ENCODE results near the gene ATP8A2.

The ATP8A2 gene

GRCh38 chr13:25616674-25617073 lies 244.9 kb downstream of the ATP8A2 start:
- no peak for DNase-seq (ENCODE audit: low read depth in 4 of 4, low spot score in 1 of 4)

GRCh38 chr13:25619897-25620296 lies 248.1 kb downstream of the ATP8A2 start:
- DNase-seq (ENCODE audit: low read depth in 4 of 4, low spot score in 1 of 4) = no peak

DNA sequence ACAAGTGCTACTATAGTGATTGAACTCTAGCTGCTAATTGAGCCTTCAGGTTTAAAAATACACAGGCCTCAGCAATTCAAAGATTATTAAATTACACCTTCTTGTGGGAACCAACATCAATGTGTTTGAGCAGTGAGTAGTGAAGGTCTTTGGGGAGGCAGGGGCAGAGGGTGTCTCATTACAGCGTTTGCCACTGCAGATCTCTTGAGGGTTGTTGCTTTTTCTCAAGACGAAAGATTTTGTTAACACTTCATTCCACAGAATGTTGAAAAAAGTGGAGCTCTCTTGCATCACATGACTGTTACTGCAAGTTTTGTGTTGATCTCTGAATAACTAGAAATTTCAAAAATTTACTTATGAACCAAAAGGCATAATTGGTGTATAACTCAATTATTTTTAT lies 253.6 kb downstream of the ATP8A2 start:
- no peak for DNase-seq (ENCODE audit: low read depth in 4 of 4, low spot score in 1 of 4)

GRCh38 chr13:25630329-25630900 lies 258.6 kb downstream of the ATP8A2 start:
- DNase-seq (ENCODE audit: low read depth in 4 of 4, low spot score in 1 of 4) = no peak

DNA sequence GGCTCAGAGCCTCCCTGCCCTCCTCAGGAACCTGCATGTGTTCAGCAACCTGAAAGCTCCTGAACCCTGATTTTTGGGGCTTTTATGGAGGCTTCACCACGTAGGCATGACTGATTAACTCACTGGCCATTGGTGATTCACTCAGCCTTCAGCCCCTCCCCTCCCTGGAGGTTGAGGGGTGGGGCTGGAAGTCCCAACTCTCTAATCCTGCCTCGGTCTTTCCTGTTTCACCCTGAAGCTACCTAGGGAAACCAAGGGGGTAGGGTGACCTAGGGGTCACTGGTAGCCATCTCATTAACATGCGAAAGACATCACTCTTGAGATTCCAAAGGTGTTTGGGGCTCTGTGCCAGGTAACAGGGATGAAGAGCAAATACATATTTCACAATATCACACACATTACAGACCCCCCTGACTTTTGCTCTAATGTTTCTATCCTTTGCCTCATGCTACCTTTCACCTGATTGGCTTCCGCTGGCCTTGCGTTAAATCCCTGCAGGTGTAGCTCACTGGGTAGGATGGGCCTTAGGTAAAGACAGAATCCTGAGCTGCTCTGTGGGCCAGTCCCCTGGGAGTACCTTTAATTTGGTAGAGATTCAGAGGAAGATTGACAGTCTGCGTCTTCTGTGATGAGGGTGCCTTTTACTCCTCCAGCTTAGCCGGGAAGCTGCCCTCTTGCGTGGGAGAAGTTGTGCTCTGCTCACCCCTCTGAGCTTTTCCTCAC lies 260.6 kb downstream of the ATP8A2 start:
- DNase-seq (ENCODE audit: low read depth in 4 of 4, low spot score in 1 of 4) = no peak

GRCh38 chr13:25633093-25633492 lies 261.3 kb downstream of the ATP8A2 start:
- DNase-seq (ENCODE audit: low read depth in 4 of 4, low spot score in 1 of 4) = no peak

DNA sequence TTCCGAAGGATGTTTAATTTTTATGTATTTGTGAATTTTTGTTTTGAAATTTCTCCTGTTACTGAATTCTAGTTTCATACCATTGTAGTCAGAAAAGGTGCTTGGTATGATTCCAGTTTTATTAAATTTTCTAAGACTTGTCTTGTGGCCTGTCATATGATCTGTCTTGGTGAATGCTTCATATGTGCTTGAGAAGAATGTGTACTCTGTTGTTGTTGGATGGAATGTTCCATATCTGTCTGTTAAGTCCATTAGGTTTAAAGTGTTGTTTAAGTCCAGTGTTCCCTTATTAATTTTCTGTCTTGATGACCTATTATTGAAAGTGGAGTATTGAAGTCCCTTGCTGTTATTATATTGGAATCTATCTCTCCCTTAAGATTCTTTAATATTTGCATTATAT lies 273.9 kb downstream of the ATP8A2 start:
- DNase-seq (ENCODE audit: low read depth in 4 of 4, low spot score in 1 of 4) = no peak

DNA sequence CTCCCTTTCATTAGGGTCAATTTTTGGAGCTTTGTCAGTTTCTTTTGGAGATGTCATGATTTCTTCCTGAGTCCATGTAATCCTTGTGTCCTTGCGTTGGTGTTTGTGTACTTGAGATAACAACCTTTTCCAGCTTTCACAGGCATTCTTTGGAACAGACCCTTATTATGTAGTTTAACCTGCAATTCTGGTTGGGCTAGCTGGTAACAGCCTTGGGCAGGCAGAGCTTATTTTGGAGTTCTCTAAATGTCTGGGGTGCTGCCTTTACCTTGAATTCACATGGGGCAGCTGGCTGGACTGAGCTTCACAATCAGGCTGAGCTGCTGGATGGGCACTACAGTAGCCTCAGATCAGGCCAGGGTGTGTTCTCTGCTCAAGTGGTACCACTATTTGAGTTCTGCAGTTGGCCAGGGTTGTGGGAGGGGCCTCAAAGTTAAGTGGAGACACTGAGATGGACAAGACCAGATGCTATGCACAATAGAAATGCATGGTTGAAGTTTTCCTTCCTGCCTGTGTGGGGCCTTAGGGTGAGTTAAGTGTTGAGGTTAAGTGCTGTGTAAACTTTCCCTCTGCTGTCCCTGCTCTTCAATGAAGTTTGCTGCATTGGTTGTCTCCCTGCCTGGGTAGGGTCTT lies 277.3 kb downstream of the ATP8A2 start:
- no peak for DNase-seq (ENCODE audit: low read depth in 4 of 4, low spot score in 1 of 4)

- DNase-seq (ENCODE audit: low read depth in 4 of 4, low spot score in 1 of 4) = no peak
These were observed 281.0 kb downstream of the ATP8A2 start for GRCh38 chr13:25652764-25653163.

DNA sequence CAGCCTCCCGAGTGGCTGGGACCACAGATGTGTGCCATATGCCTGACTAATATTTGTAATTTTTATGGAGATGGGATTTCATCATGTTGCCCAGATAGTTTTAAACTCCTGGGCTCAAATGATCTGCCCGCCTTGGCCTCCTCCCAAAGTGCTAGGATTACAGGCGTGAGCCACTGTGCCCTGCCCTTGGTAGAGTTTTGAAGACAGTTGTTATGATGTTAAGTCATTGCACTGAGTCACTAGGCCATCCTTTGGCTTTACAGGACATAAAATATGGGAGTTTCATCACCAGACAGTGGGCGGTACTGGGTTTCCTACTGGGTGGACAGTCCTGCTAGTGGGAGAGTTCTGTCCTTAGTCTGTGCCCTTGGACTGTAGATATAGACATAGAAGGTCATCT lies 282.5 kb downstream of the ATP8A2 start:
- no peak for DNase-seq (ENCODE audit: low read depth in 4 of 4, low spot score in 1 of 4)

- DNase-seq (ENCODE audit: low read depth in 4 of 4, low spot score in 1 of 4) = no peak
These were observed 285.4 kb downstream of the ATP8A2 start for GRCh38 chr13:25657157-25657556.

DNA sequence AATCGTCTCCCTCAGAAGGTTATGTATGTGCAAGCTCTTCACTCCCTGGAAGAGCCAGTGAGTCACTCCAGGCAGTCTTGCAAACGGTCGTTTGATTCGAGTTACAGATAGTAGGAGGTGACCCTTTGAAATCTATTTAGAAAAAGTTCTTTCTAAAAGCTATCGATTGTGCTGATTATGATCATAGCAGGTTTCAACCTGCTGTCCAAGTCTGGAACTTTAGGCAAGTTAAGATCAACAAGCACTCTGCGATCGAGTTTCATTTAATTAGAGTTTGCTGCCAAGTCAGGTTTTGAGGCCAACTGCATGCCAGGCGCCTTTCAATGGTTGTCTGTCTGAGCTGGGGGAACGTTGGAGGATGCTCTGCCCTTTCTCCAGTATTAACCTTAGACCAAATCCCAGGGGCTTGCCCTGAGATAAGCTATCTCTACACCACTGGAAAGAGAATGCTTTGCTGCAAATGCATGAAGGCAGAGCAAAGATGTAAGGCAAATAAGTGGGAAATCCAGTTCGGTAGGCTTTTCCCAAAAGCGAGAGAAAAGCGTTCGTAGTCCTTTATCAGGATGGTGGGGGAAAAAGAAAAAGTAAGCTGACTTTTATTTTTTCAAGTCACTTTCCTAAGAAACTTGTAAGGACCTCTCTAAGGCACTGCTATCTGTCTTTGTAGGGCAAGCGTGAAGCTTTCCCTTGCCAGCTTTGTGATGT lies 287.5 kb downstream of the ATP8A2 start:
- DNase-seq (ENCODE audit: low read depth in 4 of 4, low spot score in 1 of 4) = no peak

DNA sequence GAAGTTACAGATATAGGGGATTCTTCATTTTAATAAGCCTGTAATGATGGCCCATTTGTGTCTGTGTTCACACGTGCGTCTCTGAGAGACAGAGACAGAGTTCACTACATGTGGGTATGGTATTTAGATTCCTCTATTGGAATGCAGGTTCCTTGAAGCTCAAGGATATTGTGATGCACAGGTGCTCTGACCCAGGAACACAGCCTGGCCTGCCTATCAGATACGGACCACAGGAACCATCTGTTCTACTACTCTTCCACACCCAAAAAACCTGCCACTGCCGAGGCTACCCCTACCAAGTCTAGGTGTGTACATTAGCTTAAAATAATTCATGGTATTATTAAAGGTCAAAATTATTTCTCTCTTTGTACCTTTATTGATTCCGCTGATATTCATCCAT lies 289.2 kb downstream of the ATP8A2 start:
- no peak for DNase-seq (ENCODE audit: low read depth in 4 of 4, low spot score in 1 of 4)

GRCh38 chr13:25662516-25662915 lies 290.7 kb downstream of the ATP8A2 start:
- no peak for DNase-seq (ENCODE audit: low read depth in 4 of 4, low spot score in 1 of 4)

DNA sequence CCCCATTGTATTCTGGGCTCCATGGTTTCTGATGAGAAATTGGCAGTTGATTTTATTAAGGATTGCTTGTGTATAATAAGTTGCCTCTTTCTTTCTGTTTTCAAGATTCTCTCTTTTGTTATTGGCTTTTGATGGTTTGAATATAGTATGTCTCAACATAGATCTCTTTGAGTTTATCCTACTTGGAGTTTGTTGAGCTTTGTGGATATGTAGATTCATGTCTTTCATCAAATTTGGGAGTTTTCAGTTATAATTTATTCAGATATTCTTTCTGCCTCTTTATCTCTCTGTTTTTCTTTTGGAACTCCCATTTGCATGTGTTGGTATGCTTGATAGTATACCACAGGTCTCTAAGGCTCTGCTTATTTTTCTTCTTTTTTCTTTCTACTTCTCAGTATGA lies 296.6 kb downstream of the ATP8A2 start:
- DNase-seq (ENCODE audit: low read depth in 4 of 4, low spot score in 1 of 4) = no peak

DNA sequence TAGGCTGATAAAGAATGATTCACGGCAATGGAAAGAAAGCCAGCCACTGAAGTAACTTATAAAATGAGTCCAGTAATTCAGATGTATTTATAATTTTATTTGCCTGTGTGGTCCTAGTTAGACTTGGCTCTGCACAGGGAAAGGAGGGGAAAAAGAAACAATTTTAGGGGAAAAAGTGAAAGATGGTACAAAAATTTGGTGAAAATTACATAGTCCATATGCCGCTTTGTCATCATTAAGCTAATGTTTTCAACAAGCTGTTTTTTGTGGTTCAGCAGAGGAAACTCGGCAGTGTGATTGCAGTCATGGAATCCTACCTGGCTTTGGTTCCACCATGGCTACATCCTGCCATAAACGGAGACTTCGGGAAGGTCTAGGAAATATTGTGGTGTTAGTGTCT lies 301.9 kb downstream of the ATP8A2 start:
- no peak for DNase-seq (ENCODE audit: low read depth in 4 of 4, low spot score in 1 of 4)

DNA sequence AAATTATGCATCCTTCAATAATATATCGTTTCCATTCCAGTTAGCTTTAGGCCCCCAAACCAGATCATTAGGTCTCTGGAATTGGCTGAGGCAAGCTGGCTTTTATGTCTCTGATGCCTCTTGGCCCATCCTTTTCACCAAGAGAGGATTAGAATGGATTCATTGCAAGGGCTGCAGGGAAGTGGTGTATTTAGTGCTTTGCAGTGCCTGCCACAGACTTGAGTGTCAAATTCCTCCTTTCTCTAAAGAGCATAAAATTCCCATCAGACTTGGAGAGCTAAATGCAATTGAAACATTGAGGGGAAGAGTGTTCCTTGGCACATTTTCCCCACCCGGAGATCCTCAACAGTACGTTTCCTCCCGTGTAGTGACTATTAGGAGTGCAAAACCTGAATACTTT lies 302.6 kb downstream of the ATP8A2 start:
- no peak for DNase-seq (ENCODE audit: low read depth in 4 of 4, low spot score in 1 of 4)

GRCh38 chr13:25675060-25675459 lies 303.3 kb downstream of the ATP8A2 start:
- DNase-seq (ENCODE audit: low read depth in 4 of 4, low spot score in 1 of 4) = no peak

- DNase-seq (ENCODE audit: low read depth in 4 of 4, low spot score in 1 of 4) = no peak
These were observed 306.2 kb downstream of the ATP8A2 start for GRCh38 chr13:25677956-25678355.

DNA sequence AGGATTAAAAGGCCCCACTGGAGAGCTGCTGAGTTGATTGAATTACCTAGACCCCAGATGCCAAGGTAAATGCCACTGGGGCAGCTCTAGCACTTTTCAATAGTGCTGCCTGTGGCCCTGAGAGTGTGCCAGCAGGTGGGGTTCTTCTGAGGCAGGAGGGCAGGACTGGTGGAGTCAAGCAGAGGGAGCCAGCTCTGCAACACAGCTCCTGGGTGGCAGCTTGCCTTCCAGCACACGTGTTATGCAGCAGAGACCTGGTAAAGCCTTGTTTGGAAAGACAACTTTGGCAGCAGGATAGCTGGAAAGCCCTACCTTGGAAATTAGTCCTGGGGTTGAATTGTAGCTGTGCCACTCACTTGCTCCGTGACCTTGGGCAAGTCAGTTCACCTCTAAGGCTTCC lies 306.6 kb downstream of the ATP8A2 start:
- DNase-seq (ENCODE audit: low read depth in 4 of 4, low spot score in 1 of 4) = no peak

- no peak for DNase-seq (ENCODE audit: low read depth in 4 of 4, low spot score in 1 of 4)
These were observed 307.4 kb downstream of the ATP8A2 start for GRCh38 chr13:25679159-25679558.

- DNase-seq (ENCODE audit: low read depth in 4 of 4, low spot score in 1 of 4) = no peak
These were observed 308.2 kb downstream of the ATP8A2 start for GRCh38 chr13:25679936-25680335.
